ENCODE data around the gene LILRA5.
"Not testable (repeated sequence)": the region's sequence is repeated elsewhere in the genome, so short reads cannot be mapped to it uniquely, and the experiment has no call there.

The LILRA5 gene

GRCh38 chr19:54307389-54308020, 5.5 kb downstream of the LILRA5 start:
- in situ Hi-C loops (cut with MboI; ENCODE audit: low sequenced_read_pairs) = no loop called here

- in situ Hi-C loops (cut with MboI; ENCODE audit: low sequenced_read_pairs) = no loop called here
Observed at GRCh38 chr19:54305141-54305540, 7.8 kb downstream of the LILRA5 start.

- in situ Hi-C loops (cut with MboI; ENCODE audit: low sequenced_read_pairs) = no loop called here
Observed at GRCh38 chr19:54302257-54302656, 10.7 kb downstream of the LILRA5 start.

- in situ Hi-C loops (cut with MboI; ENCODE audit: low sequenced_read_pairs) = no loop called here
Observed at GRCh38 chr19:54299515-54299914, 13.5 kb downstream of the LILRA5 start.

GRCh38 chr19:54299126-54299498, 13.9 kb downstream of the LILRA5 start:
- in situ Hi-C loops (cut with MboI; ENCODE audit: low sequenced_read_pairs) = no loop called here

GRCh38 chr19:54298357-54299125, 14.4 kb downstream of the LILRA5 start:
- in situ Hi-C loops (cut with MboI; ENCODE audit: low sequenced_read_pairs) = no loop called here

- in situ Hi-C loops (cut with MboI; ENCODE audit: low sequenced_read_pairs) = no loop called here
Observed at GRCh38 chr19:54297759-54298305, 15.1 kb downstream of the LILRA5 start.

- in situ Hi-C loops (cut with MboI; ENCODE audit: low sequenced_read_pairs) = no loop called here
Observed at GRCh38 chr19:54294539-54294938, 18.4 kb downstream of the LILRA5 start.

- in situ Hi-C loops (cut with MboI; ENCODE audit: low sequenced_read_pairs) = not testable (repeated sequence)
Observed at GRCh38 chr19:54289160-54289559, 23.8 kb downstream of the LILRA5 start.

GRCh38 chr19:54287456-54287855, 25.5 kb downstream of the LILRA5 start:
- in situ Hi-C loops (cut with MboI; ENCODE audit: low sequenced_read_pairs) = no loop called here

GRCh38 chr19:54286283-54286682, 26.7 kb downstream of the LILRA5 start:
- in situ Hi-C loops (cut with MboI; ENCODE audit: low sequenced_read_pairs) = not testable (repeated sequence)

- in situ Hi-C loops (cut with MboI; ENCODE audit: low sequenced_read_pairs) = not testable (repeated sequence)
Observed at GRCh38 chr19:54285427-54286056, 27.4 kb downstream of the LILRA5 start.

GRCh38 chr19:54282686-54283470, 30.1 kb downstream of the LILRA5 start:
- in situ Hi-C loops (cut with MboI; ENCODE audit: low sequenced_read_pairs) = no loop called here

- in situ Hi-C loops (cut with MboI; ENCODE audit: low sequenced_read_pairs) = not testable (repeated sequence)
Observed at GRCh38 chr19:54281729-54282075, 31.3 kb downstream of the LILRA5 start.

GRCh38 chr19:54281007-54281728, 31.8 kb downstream of the LILRA5 start, which contains the start of gene LILRB2:
Gene LILRB2 (minus strand): TSS chr19:54281110. CDS start chr19:54280496, 614 bp downstream.
- in situ Hi-C loops (cut with MboI; ENCODE audit: low sequenced_read_pairs) = no loop called here

- in situ Hi-C loops (cut with MboI; ENCODE audit: low sequenced_read_pairs) = not testable (repeated sequence)
Observed at GRCh38 chr19:54280441-54280840, 32.5 kb downstream of the LILRA5 start.

GRCh38 chr19:54280025-54280424, 32.9 kb downstream of the LILRA5 start:
- in situ Hi-C loops (cut with MboI; ENCODE audit: low sequenced_read_pairs) = not testable (repeated sequence)

- in situ Hi-C loops (cut with MboI; ENCODE audit: low sequenced_read_pairs) = no loop called here
Observed at GRCh38 chr19:54279406-54279962, 33.5 kb downstream of the LILRA5 start.

- in situ Hi-C loops (cut with MboI; ENCODE audit: low sequenced_read_pairs) = not testable (repeated sequence)
Observed at GRCh38 chr19:54278571-54279195, 34.3 kb downstream of the LILRA5 start.

Measured in hTERT RPE-1 (cell line).